ENCODE data around the gene NINJ1. TPM values are rescaled to one million over a fixed set of nuclear protein-coding genes. Genes with fewer than 3 reads are reported as not detected.

NINJ1 gene
- total and polyA plus RNA-seq, 2 of the 13 experiments (the other 11 are each of a cell fraction or from before 2014, with no cell fraction given), result 81.2 to 92.1 TPM

DNA sequence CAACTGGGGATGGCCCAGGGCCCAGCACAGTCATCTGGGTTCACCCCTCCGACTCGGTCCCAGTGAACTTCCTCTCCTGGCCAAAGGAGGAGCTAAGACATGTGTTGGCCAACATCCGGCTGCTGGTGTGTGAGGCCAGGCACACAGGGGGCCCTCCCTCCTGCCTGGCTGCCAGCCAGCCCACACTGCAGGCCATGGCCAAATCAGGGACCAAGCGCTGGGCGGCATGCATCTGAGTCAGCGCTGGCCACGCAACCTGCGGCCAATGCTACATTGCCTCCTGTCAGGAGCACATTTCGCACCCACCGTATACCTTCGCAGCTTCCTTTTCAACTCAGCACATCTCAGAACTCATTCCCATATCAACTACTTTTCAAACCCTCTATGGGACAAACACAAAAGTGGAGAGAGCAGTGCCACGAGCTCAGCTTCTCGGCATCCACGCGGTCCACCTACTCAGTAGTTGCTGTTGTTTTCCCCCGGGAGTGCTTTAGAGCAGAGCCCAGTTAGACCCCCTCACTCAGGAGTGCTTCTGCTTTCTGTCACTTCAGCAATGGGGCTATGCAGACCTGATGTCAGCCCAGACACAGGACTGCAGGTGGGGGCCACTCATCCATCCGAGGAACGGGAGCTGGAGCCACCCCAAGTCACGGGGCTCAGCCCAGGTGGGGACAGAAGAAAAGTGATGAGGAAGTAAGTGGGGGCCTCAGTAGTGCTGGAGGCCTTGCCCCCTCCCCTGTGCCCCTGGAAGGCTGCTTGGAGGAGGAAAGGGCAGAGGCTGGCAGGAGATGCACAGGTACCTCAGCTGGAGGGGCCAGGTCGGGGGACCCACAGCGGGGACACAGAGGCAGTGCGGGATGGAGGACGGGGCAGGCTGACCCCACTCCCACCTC is 13.9 kb downstream of the NINJ1 start (continued):
- TF ChIP-seq PAWR (CRISPR knock-in tag; IDR thresholded peaks at IDR 0.05; ENCODE audit: borderline replicate concordance), result no peak
- TF ChIP-seq NFIC (IDR thresholded peaks at IDR 0.05; ENCODE audit: low read length), result no peak; the same call in 1 of the 2 replicates
- 0 out of 2 replicates have a peak, but pooled peaks have one; percentile 57 for TF ChIP-seq TMF1 (CRISPR knock-in tag; IDR thresholded peaks at IDR 0.05; ENCODE audit: low read depth)
- no peak; the same call in 1 of the 2 replicates for TF ChIP-seq ZBTB7A (CRISPR knock-in tag; IDR thresholded peaks at IDR 0.05)
- no peak for TF ChIP-seq KLF15 (CRISPR knock-in tag; IDR thresholded peaks at IDR 0.05; ENCODE audit: borderline replicate concordance)
- TF ChIP-seq ZNF691 (CRISPR knock-in tag; IDR thresholded peaks at IDR 0.05; ENCODE audit: borderline replicate concordance, low read depth), result peak; percentile 85; the same call in 1 of the 2 replicates
- peak; percentile 98 for TF ChIP-seq KDM2A (CRISPR knock-in tag; IDR thresholded peaks at IDR 0.05; ENCODE audit: borderline replicate concordance, low read depth)
- TF ChIP-seq ERF (CRISPR knock-in tag; IDR thresholded peaks at IDR 0.05), result peak; percentile 97
- TF ChIP-seq PATZ1 (CRISPR knock-in tag; IDR thresholded peaks at IDR 0.05), result peak; percentile 93
- no peak for TF ChIP-seq SRSF1 (optimal IDR thresholded peaks at IDR 0.05; ENCODE audit: low read depth, low read length)
- 0 out of 2 replicates have a peak, but pooled peaks have one; percentile 21 for TF ChIP-seq MIXL1 (CRISPR knock-in tag; IDR thresholded peaks at IDR 0.05)
- no peak; the same call in 1 of the 2 replicates for TF ChIP-seq ZNF891 (CRISPR knock-in tag; IDR thresholded peaks at IDR 0.05)
- TF ChIP-seq, protein P1, sequence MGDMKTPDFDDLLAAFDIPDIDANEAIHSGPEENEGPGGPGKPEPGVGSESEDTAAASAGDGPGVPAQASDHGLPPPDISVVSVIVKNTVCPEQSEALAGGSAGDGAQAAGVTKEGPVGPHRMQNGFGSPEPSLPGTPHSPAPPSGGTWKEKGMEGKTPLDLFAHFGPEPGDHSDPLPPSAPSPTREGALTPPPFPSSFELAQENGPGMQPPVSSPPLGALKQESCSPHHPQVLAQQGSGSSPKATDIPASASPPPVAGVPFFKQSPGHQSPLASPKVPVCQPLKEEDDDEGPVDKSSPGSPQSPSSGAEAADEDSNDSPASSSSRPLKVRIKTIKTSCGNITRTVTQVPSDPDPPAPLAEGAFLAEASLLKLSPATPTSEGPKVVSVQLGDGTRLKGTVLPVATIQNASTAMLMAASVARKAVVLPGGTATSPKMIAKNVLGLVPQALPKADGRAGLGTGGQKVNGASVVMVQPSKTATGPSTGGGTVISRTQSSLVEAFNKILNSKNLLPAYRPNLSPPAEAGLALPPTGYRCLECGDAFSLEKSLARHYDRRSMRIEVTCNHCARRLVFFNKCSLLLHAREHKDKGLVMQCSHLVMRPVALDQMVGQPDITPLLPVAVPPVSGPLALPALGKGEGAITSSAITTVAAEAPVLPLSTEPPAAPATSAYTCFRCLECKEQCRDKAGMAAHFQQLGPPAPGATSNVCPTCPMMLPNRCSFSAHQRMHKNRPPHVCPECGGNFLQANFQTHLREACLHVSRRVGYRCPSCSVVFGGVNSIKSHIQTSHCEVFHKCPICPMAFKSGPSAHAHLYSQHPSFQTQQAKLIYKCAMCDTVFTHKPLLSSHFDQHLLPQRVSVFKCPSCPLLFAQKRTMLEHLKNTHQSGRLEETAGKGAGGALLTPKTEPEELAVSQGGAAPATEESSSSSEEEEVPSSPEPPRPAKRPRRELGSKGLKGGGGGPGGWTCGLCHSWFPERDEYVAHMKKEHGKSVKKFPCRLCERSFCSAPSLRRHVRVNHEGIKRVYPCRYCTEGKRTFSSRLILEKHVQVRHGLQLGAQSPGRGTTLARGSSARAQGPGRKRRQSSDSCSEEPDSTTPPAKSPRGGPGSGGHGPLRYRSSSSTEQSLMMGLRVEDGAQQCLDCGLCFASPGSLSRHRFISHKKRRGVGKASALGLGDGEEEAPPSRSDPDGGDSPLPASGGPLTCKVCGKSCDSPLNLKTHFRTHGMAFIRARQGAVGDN (CRISPR knock-in tag; IDR thresholded peaks at IDR 0.05), result peak; percentile 100
- peak; percentile 18; the same call in 1 of the 2 replicates for TF ChIP-seq HCFC1 (IDR thresholded peaks at IDR 0.05; ENCODE audit: low read depth, low read length)
- peak; percentile 81; the same call in 1 of the 2 replicates for TF ChIP-seq HOMEZ (CRISPR knock-in tag; IDR thresholded peaks at IDR 0.05; ENCODE audit: low read depth)
- peak; percentile 86; the same call in 1 of the 2 replicates for TF ChIP-seq ZNF558 (CRISPR knock-in tag; IDR thresholded peaks at IDR 0.05; ENCODE audit: borderline replicate concordance)
- no peak for TF ChIP-seq CCAR2 (optimal IDR thresholded peaks at IDR 0.05; ENCODE audit: low read depth, low read length)
- TF ChIP-seq, protein P2, sequence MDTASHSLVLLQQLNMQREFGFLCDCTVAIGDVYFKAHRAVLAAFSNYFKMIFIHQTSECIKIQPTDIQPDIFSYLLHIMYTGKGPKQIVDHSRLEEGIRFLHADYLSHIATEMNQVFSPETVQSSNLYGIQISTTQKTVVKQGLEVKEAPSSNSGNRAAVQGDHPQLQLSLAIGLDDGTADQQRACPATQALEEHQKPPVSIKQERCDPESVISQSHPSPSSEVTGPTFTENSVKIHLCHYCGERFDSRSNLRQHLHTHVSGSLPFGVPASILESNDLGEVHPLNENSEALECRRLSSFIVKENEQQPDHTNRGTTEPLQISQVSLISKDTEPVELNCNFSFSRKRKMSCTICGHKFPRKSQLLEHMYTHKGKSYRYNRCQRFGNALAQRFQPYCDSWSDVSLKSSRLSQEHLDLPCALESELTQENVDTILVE (CRISPR knock-in tag; IDR thresholded peaks at IDR 0.05), result peak; percentile 77; the same call in 1 of the 2 replicates
- TF ChIP-seq ONECUT2 (CRISPR knock-in tag; IDR thresholded peaks at IDR 0.05), result no peak
